ENCODE data around the gene PHF21A.

Gene PHF21A

GRCh38 chr11:45934580-45935318, 186.5 kb downstream of the PHF21A start:
- DNase-seq (ENCODE audit: low read depth in 2 of 2), result no peak

- DNase-seq (ENCODE audit: low read depth in 2 of 2), result no peak
These were observed 187.2 kb downstream of the PHF21A start for GRCh38 chr11:45933846-45934579.

GRCh38 chr11:45933131-45933831, 188.0 kb downstream of the PHF21A start:
- DNase-seq (ENCODE audit: low read depth in 2 of 2), result no peak

- DNase-seq (ENCODE audit: low read depth in 2 of 2), result no peak
These were observed 189.0 kb downstream of the PHF21A start for GRCh38 chr11:45932217-45932616.

DNA sequence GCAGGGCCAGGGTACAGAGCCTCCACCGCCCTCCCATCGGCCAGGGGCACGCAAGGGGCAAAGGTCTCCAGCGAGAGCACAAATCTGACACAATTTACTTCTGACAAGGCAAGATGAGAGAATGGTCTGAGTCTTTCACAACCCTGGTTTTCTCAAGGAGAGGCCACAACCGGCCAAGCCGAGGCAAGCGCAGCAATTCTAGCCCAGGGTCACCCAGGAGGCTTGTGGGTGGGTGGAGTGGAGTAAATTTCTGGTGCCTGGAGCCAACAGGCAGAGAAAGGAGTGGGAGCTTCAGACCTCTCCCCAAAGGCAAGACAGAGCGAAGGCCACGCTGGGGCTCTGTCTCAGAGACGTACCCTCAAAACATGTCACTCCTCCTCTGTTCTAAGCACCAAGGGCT, 189.5 kb downstream of the PHF21A start:
- DNase-seq (ENCODE audit: low read depth in 2 of 2), result no peak

DNA sequence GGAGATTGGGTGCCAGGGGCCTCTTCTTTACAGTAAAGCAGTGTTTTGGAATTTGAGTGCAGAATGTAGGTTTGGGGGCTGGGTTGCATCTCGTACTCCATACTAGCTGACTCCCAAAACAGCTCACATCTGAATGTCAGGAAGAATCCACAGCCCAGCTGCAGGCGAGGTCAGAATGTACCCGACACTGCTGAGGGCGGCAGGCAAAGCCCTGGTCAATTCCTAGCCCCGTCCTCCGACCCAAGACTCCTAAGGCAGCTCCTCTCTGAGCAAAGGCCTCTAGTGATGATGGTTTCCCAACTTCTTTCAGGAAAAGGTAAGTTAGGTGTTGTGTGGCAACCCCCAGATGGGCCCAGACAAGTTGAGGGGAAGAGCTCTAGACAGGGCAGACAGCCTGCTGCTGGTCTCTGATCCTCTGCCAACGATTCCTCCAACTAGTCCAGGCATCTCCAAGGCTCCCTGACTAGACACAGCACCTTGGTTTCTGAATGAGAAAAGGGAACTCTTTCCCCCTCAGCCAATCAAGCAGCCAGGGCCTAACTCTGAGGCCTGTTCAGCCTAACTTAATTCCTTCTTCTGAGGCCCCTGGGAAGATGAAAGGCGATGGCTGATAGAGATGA, 190.2 kb downstream of the PHF21A start:
- no peak for DNase-seq (ENCODE audit: low read depth in 2 of 2)

DNA sequence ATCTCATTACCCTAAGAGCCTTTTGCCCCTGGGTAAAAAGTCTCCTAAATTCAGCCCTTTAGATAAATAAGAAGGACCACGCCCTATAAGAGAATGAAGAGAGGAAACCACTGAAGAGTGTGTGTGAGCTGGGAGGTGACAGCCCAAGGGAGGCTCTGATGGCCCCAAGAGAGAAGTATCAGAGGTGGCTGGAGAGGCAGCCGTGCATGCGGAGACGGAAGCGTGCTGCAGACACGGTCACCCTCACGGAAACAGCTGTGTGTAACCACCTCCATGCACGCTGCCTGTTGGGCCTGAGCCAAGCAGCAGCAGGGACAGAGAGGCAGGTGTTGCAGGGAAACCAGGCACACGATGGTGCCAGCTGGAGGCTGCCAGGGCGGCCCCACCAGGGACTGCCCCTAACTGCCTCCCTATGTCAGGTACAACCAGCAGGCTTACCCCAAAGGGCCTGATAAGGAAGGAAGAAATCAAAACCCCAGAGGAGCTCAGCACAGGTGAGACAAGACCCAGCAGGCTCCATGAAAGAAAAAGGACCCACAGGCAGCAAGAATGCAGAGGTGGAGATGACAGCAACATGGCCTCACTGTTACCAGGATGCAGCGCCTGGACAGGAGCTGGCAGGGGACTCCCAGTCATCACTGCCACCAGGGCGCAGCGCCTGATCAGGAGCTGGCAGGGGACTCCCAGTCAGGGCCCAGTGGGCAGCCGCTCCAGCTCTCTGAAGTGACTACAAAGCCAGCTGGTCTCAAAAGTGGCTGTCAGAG, 191.0 kb downstream of the PHF21A start:
- DNase-seq (ENCODE audit: low read depth in 2 of 2), result no peak

DNA sequence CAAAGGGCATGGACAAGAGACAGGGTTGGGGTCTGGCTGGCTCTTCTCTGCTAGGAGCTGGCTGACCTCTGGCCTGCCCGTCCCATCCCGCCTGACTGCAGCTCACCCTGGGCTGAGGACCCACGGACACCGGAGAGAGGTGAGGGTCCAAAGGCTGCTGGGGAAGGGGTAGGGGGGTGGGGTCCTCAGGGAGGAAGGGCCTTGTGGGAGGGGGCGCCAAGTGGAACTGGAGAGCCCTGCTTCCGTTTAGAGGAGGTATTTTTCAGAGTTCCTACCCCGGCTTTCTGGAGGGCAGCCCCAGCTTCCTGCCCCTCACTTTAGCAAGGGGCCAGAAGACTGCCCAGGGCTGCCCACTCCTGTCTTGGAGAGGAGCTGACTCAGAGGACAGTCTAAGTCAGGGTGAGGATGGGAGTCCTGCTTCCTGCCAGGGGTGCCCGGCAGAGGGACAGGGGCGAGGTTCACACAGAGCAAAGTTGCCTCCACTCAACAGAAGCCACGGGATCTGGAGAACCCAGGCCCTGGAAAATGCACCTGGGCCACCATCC, 191.7 kb downstream of the PHF21A start:
- no peak for DNase-seq (ENCODE audit: low read depth in 2 of 2)

GRCh38 chr11:45928535-45929215, 192.6 kb downstream of the PHF21A start:
- no peak for DNase-seq (ENCODE audit: low read depth in 2 of 2)

DNA sequence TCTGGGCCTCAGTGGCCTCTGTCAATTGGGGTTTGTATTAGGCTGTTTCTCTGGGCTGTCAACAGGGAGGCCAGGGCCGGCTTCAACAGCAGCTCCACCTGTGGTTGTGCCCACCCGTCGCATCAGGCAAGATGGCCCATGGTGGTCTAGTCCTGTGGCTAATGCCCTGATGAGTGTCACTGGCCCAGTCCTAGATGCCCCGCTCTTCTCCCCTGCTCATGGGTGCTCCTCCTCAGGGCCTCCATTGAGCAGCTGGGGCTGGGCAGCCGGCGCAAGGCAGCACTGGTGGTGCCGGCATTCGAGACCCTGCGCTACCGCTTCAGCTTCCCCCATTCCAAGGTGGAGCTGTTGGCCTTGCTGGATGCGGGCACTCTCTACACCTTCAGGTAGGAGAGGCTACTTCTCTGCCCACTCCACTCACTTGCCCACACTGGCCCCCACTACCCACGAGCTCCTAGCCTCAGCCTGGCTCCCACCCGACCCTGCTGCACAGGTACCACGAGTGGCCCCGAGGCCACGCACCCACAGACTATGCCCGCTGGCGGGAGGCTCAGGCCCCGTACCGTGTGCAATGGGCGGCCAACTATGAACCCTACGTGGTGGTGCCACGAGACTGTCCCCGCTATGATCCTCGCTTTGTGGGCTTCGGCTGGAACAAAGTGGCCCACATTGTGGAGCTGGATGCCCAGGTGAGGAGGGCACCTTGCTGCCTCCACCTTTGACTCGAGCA, 193.4 kb downstream of the PHF21A start:
- DNase-seq (ENCODE audit: low read depth in 2 of 2), result no peak

DNA sequence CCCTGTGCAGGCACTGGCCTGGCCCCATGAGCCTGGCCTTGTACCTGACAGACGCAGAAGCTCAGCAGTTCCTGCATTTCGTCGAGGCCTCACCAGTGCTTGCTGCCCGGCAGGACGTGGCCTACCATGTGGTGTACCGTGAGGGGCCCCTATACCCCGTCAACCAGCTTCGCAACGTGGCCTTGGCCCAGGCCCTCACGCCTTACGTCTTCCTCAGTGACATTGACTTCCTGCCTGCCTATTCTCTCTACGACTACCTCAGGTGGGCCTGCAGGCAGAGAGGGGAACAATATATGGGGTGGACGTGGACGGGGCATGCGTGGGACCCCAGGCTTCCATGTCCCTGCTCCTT, 193.9 kb downstream of the PHF21A start:
- DNase-seq (ENCODE audit: low read depth in 2 of 2), result no peak

GRCh38 chr11:45926536-45927331, 194.5 kb downstream of the PHF21A start:
- DNase-seq (ENCODE audit: low read depth in 2 of 2), result no peak

- no peak for DNase-seq (ENCODE audit: low read depth in 2 of 2)
These were observed 195.3 kb downstream of the PHF21A start for GRCh38 chr11:45926001-45926401.

GRCh38 chr11:45925550-45925949, 195.7 kb downstream of the PHF21A start:
- no peak for DNase-seq (ENCODE audit: low read depth in 2 of 2)

DNA sequence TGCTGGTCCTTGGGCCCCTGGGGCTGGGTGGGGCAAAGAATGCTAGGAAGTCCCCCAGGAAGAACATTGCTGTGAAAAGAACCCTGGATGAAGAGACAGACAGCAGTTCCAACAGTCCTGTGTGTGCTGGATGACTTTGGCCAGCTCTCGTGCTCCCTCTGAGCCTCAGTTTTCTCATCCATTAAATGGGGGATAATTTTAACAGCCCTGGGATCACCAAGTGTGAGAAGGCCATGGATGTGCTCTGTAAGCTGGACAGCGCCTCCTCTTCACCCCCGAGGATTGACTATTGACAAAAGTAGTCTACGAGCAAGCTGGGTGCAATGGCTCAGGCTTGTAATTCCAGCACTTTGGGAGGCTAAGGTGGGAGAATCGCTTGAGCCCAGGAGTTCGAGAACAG, 196.3 kb downstream of the PHF21A start:
- no peak for DNase-seq (ENCODE audit: low read depth in 2 of 2)

- no peak for DNase-seq (ENCODE audit: low read depth in 2 of 2)
These were observed 197.0 kb downstream of the PHF21A start for GRCh38 chr11:45924036-45924915.

GRCh38 chr11:45922425-45923082, 198.7 kb downstream of the PHF21A start, which contains the start of gene LARGE2:
LARGE2 (plus strand) TSS chr11:45922656; CDS start chr11:45922883, 227 bp downstream.
- DNase-seq (ENCODE audit: low read depth in 2 of 2), result no peak

All from stimulated activated CD4-positive, alpha-beta T cell treated with anti-CD3 and anti-CD28 coated beads, Interleukin-15, amount 100 ng/mL, for 48 hours (primary cell).